C4-2B (cell line): ENCODE results near the gene STAT5A.

ENCODE experiments used
- ZFX ChIP-seq: fragments of 450-650 bp; IDR thresholded peaks from 2 replicates; pipeline ENCODE4 v1.6.1; 2017
- TF ChIP-seq, protein P1 (sequence below): fragments of 450-650 bp; conservative IDR thresholded peaks from 2 replicates; pipeline ENCODE4 v1.5.1; 2017; ENCODE audit warnings: mild to moderate bottlenecking

DNA sequence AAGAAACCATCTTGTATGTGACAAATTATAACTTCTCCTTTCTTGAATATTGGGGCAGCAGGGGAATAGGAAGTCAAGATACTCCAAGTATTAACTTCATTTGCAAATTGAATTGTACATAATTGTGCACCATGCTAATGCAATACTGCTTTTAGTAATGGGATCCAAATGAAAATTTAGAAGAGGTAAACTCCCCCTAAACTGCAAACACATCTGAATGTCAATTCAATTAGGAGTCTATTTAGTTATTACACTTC is 16.6 kb upstream of the STAT5A start:
- TF ChIP-seq, protein P1, sequence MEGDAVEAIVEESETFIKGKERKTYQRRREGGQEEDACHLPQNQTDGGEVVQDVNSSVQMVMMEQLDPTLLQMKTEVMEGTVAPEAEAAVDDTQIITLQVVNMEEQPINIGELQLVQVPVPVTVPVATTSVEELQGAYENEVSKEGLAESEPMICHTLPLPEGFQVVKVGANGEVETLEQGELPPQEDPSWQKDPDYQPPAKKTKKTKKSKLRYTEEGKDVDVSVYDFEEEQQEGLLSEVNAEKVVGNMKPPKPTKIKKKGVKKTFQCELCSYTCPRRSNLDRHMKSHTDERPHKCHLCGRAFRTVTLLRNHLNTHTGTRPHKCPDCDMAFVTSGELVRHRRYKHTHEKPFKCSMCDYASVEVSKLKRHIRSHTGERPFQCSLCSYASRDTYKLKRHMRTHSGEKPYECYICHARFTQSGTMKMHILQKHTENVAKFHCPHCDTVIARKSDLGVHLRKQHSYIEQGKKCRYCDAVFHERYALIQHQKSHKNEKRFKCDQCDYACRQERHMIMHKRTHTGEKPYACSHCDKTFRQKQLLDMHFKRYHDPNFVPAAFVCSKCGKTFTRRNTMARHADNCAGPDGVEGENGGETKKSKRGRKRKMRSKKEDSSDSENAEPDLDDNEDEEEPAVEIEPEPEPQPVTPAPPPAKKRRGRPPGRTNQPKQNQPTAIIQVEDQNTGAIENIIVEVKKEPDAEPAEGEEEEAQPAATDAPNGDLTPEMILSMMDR = no peak
- TF ChIP-seq ZFX = no peak
